NB4 (cell line): ENCODE measurements around the gene YARS1.

Source experiments
- POLR2A ChIP-seq: IDR thresholded peaks from 2 replicates; pipeline ENCODE4 v1.6.1; 2011; ENCODE audit warnings: mild to moderate bottlenecking; ENCODE audit not compliant: insufficient read length; ENCODE audit errors: extremely low read depth
- TF ChIP-seq, protein P1 (sequence below): IDR thresholded peaks from one replicate; pipeline ENCODE4 v1.5.1; 2012; ENCODE audit warnings: low read depth, low read length

- TF ChIP-seq, protein P1, sequence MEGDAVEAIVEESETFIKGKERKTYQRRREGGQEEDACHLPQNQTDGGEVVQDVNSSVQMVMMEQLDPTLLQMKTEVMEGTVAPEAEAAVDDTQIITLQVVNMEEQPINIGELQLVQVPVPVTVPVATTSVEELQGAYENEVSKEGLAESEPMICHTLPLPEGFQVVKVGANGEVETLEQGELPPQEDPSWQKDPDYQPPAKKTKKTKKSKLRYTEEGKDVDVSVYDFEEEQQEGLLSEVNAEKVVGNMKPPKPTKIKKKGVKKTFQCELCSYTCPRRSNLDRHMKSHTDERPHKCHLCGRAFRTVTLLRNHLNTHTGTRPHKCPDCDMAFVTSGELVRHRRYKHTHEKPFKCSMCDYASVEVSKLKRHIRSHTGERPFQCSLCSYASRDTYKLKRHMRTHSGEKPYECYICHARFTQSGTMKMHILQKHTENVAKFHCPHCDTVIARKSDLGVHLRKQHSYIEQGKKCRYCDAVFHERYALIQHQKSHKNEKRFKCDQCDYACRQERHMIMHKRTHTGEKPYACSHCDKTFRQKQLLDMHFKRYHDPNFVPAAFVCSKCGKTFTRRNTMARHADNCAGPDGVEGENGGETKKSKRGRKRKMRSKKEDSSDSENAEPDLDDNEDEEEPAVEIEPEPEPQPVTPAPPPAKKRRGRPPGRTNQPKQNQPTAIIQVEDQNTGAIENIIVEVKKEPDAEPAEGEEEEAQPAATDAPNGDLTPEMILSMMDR: no peak
- no peak for TF ChIP-seq POLR2A
These were observed 44.9 kb upstream of the YARS1 start for GRCh38 chr1:32861904-32862695.
